Keratinocyte (primary cell): Measurements from ENCODE around the gene NOG. TPM values are rescaled to one million over a fixed set of nuclear protein-coding genes. Genes with fewer than 3 reads are reported as not detected.

Experiments used
- DNase-seq: peaks from one replicate; pipeline ENCODE4 v3.0.0-alpha.2; 2011; ENCODE audit warnings: low read depth, missing footprints, low spot score
- FAIRE-seq: peaks from 2 replicates; lab custom pipeline; 2011; peaks lifted over from hg19 to GRCh38; lab: Jason Lieb, UNC
- H2AFZ ChIP-seq: 2 replicates; pipeline ENCODE4 v1.6.0; 2012; ENCODE audit warnings: low read length, control low read depth, inconsistent platforms; ENCODE audit not compliant: control insufficient read depth
- H3K27ac ChIP-seq: 2 replicates; pipeline ENCODE4 v1.5.1; 2011; ENCODE audit warnings: low read length; ENCODE audit not compliant: control insufficient read depth, insufficient read depth
- H3K27me3 ChIP-seq: 3 replicates; pipeline ENCODE4 v1.6.0; 2011; ENCODE audit warnings: low read length; ENCODE audit not compliant: control insufficient read depth, insufficient read depth; ENCODE audit errors: extremely low read depth
- H3K36me3 ChIP-seq, 2 experiments: 2 replicates in 1 of 2; 3 replicates in 1 of 2; pipeline ENCODE4 v1.5.1; 2011; ENCODE audit warnings: low read length in 2 of 2, mild to moderate bottlenecking in 1 of 2; ENCODE audit not compliant: control insufficient read depth in 2 of 2, insufficient read depth in 2 of 2; ENCODE audit errors: extremely low read depth in 1 of 2
- H3K4me1 ChIP-seq: 3 replicates; pipeline ENCODE4 v1.5.1; 2011; ENCODE audit warnings: low read length; ENCODE audit not compliant: control insufficient read depth, insufficient read depth; ENCODE audit errors: extremely low read depth
- H3K4me2 ChIP-seq: 3 replicates; pipeline ENCODE4 v1.6.0; 2011; ENCODE audit warnings: low read depth, low read length; ENCODE audit not compliant: control insufficient read depth, insufficient read depth; ENCODE audit errors: extremely low read depth
- H3K4me3 ChIP-seq, 3 experiments: fragments of 200-600 bp in 1 of 3; sonication (generic) in 1 of 3; 2 replicates in 2 of 3; 3 replicates in 1 of 3; pipeline ENCODE4 v1.5.1; 2011 to 2016; ENCODE audit warnings: low read length in 3 of 3, mild to moderate bottlenecking in 3 of 3, control low read depth in 2 of 3, inconsistent platforms in 1 of 3, low read depth in 1 of 3, mixed read lengths in 1 of 3, mixed run types in 1 of 3, moderate library complexity in 1 of 3; ENCODE audit not compliant: control insufficient read depth in 2 of 3, insufficient read depth in 2 of 3; ENCODE audit errors: extremely low read depth in 1 of 3
- H3K79me2 ChIP-seq: 2 replicates; pipeline ENCODE4 v1.6.0; 2012; ENCODE audit warnings: low read length; ENCODE audit not compliant: control insufficient read depth, insufficient read depth
- H3K9ac ChIP-seq: 3 replicates; pipeline ENCODE4 v1.6.0; 2011; ENCODE audit warnings: low read length; ENCODE audit not compliant: control insufficient read depth, insufficient read depth; ENCODE audit errors: extremely low read depth
- H3K9me1 ChIP-seq: 3 replicates; pipeline ENCODE4 v1.6.0; 2011; ENCODE audit warnings: low read length; ENCODE audit not compliant: control insufficient read depth, insufficient read depth; ENCODE audit errors: extremely low read depth
- H3K9me3 ChIP-seq: 2 replicates; pipeline ENCODE4 v1.5.1; 2012; ENCODE audit warnings: low read depth, low read length; ENCODE audit not compliant: control insufficient read depth
- H4K20me1 ChIP-seq: 3 replicates; pipeline ENCODE4 v1.6.0; 2011; ENCODE audit warnings: low read length; ENCODE audit not compliant: control insufficient read depth, insufficient read depth; ENCODE audit errors: extremely low read depth
- EZH2 ChIP-seq: IDR thresholded peaks from one replicate; pipeline ENCODE4 v1.6.1; 2012; ENCODE audit warnings: inconsistent platforms, mild to moderate bottlenecking, low read length, moderate library complexity
- dilution Hi-C: fragments of 300-500 bp; cut with MboI; formaldehyde crosslinking; loops from one replicate; pipeline ENCODE4 v1.7.0; 2020; ENCODE audit warnings: low sequenced_read_pairs; ENCODE audit not compliant: extremely low pct_ligation_motif_present
- polyA plus RNA-seq, 5 experiments: library from polyadenylated mRNA; depleted of rRNA in 3 of 5; stranded (reverse) in 3 of 5; stranded (forward) in 1 of 5; unstranded in 1 of 5; fragments of >200 nt; gene quantifications; 1 replicate in 1 of 5; 2 replicates in 3 of 5; 3 replicates in 1 of 5; pipeline versions ENCODE4 v1.2.1 to v1.2.3, GENCODE V29; 2011 to 2012; ENCODE audit warnings: missing spikeins in 2 of 5, low read depth in 1 of 5, low replicate concordance in 1 of 5
- TF ChIP-seq, protein P1 (sequence below), 3 experiments: IDR thresholded peaks in 1 of 3; conservative IDR thresholded peaks in 1 of 3; optimal IDR thresholded peaks in 1 of 3; 2 replicates in 2 of 3; 3 replicates in 1 of 3; pipeline versions ENCODE3 to v1.5.1; 2011; ENCODE audit warnings: low read length in 3 of 3, mild to moderate bottlenecking in 3 of 3, moderate library complexity in 2 of 3, control low read depth in 1 of 3, inconsistent platforms in 1 of 3; ENCODE audit not compliant: insufficient read depth in 2 of 3; ENCODE audit errors: extremely low read depth in 1 of 3

The NOG gene
- polyA plus RNA-seq, 1 donor (not counting 4 experiments of a cell fraction or from before 2014, with no cell fraction given) = 0.68 TPM

DNA sequence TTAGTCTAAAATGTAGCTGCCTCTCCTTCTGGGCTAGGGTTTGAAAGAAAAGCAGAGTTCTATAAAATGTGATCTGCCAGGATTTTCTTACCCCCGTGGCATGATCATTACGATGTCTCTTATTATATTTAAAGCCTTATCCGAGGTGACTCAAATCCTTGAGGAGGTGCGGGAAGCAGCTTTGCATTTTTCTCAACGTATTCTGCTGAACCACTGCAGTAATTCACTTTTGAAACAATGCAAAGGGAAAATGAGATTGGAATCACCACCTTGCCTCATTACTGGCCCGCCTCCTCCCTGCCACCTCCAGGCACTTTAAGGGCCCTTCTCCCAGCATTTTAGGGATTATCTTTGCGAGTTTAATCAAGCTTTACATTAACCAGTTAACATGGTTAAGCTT is 9.7 kb upstream of the NOG start:
- no peak overlapping the region for H3K4me3 ChIP-seq

DNA sequence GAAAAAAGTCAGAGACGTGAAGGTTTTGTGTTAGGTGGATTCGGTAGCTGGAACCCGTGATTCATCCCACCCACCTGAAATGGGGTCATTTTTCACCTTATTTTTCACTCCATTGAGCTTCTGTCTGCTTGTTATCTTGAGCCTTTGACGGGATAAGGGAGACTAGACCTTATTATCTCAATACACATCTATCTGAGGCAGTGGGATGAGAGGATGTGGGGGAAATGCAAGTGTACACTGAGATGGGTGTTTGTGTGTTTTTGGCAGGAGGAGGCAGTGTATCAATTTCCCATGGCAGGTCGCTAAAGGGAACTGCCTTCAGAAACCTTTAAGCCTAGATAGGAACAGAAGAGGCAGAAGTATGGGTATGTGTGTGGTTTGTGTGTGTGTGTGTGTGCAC is 6.2 kb upstream of the NOG start:
- TF ChIP-seq EZH2 = no peak
- TF ChIP-seq, protein P1, sequence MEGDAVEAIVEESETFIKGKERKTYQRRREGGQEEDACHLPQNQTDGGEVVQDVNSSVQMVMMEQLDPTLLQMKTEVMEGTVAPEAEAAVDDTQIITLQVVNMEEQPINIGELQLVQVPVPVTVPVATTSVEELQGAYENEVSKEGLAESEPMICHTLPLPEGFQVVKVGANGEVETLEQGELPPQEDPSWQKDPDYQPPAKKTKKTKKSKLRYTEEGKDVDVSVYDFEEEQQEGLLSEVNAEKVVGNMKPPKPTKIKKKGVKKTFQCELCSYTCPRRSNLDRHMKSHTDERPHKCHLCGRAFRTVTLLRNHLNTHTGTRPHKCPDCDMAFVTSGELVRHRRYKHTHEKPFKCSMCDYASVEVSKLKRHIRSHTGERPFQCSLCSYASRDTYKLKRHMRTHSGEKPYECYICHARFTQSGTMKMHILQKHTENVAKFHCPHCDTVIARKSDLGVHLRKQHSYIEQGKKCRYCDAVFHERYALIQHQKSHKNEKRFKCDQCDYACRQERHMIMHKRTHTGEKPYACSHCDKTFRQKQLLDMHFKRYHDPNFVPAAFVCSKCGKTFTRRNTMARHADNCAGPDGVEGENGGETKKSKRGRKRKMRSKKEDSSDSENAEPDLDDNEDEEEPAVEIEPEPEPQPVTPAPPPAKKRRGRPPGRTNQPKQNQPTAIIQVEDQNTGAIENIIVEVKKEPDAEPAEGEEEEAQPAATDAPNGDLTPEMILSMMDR (optimal IDR thresholded peaks at IDR 0.05 in 1 of 3, IDR thresholded peaks at IDR 0.05 in 1 of 3, conservative IDR thresholded peaks at IDR 0.05 in 1 of 3; ENCODE audit: extremely low read depth in 1 of 3, insufficient read depth in 2 of 3, low read length in 3 of 3) = no peak
- Histone ChIP-seq H3K9ac (no peak overlapping the region), H3K4me3 (no peak overlapping the region), H4K20me1 (no peaks in the 10 kb centered on the region), H3K27me3 (peaks cover 31% of the 10 kb centered on the region), H3K27ac (no peak overlapping the region), H3K9me1 (no peaks in the 10 kb centered on the region), H3K4me2 (no peak overlapping the region), H3K9me3 (no peaks in the 10 kb centered on the region), H3K4me1 (no peaks in the 10 kb centered on the region), H2AFZ (no peak overlapping the region), H3K79me2 (no peaks in the 10 kb centered on the region), H3K36me3 (no peaks in the 10 kb centered on the region)
- dilution Hi-C loops = no loop called here
- DNase-seq (no peak), FAIRE-seq (no peak)

More for the DNA sequence above, 9.7 kb upstream of the NOG start:
- H3K27me3 ChIP-seq = peaks cover 20% of the 10 kb centered on the region
- no peak overlapping the region for H2AFZ ChIP-seq
- no peaks in the 10 kb centered on the region for H3K4me1 ChIP-seq
- no peak overlapping the region for H3K4me2 ChIP-seq
- H3K9ac ChIP-seq = no peak overlapping the region
- no peaks in the 10 kb centered on the region for H3K9me3 ChIP-seq
- H3K27ac ChIP-seq = no peak overlapping the region
- dilution Hi-C loops = no loop called here
- TF ChIP-seq EZH2 = no peak
- TF ChIP-seq, protein P1 (optimal IDR thresholded peaks at IDR 0.05 in 1 of 3, IDR thresholded peaks at IDR 0.05 in 1 of 3, conservative IDR thresholded peaks at IDR 0.05 in 1 of 3; ENCODE audit: extremely low read depth in 1 of 3, insufficient read depth in 2 of 3, low read length in 3 of 3) = no peak
- H3K36me3 ChIP-seq = no peaks in the 10 kb centered on the region
- FAIRE-seq = no peak
- no peaks in the 10 kb centered on the region for H3K79me2 ChIP-seq
- no peak for DNase-seq
- H3K9me1 ChIP-seq = no peaks in the 10 kb centered on the region
- no peaks in the 10 kb centered on the region for H4K20me1 ChIP-seq
